AG09309 (cell line): ENCODE measurements around the gene MRPL51.

Experiments
- DNase-seq: peaks from one replicate; pipeline ENCODE4 v3.0.0-alpha.2; 2010; ENCODE audit warnings: low read depth
- H3K4me3 ChIP-seq: 2 replicates; pipeline ENCODE4 v1.5.1; 2011; ENCODE audit warnings: mild to moderate bottlenecking, low read depth, low read length, moderate library complexity; ENCODE audit not compliant: control insufficient read depth
- TF ChIP-seq, protein P1 (sequence below): IDR thresholded peaks from 2 replicates; pipeline ENCODE4 v1.5.1; 2011; ENCODE audit warnings: mild to moderate bottlenecking, low read depth, low read length, inconsistent platforms; ENCODE audit not compliant: insufficient read depth, control insufficient read depth; ENCODE audit errors: missing control alignments

MRPL51 gene

DNA sequence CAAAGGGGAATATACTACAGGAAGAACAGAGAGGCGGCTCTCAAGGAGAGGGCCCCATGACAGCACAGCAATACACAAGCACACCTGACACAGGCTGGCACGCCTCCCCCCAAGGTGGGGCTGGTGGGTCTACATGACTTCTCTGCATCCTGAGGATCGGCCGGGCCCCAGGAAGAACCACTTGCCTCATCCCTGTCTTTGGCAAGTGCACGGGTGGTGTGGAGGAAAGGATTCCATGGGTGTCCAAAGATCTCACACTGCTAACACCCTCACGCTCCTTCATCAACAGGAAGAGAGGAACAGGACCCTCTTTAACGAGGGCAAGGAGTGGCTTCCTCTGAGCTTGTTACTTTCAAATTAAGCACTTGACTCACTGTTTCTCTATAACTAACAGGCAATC lies 29.8 kb downstream of the MRPL51 start:
- H3K4me3 ChIP-seq = no peak overlapping the region
- TF ChIP-seq, protein P1, sequence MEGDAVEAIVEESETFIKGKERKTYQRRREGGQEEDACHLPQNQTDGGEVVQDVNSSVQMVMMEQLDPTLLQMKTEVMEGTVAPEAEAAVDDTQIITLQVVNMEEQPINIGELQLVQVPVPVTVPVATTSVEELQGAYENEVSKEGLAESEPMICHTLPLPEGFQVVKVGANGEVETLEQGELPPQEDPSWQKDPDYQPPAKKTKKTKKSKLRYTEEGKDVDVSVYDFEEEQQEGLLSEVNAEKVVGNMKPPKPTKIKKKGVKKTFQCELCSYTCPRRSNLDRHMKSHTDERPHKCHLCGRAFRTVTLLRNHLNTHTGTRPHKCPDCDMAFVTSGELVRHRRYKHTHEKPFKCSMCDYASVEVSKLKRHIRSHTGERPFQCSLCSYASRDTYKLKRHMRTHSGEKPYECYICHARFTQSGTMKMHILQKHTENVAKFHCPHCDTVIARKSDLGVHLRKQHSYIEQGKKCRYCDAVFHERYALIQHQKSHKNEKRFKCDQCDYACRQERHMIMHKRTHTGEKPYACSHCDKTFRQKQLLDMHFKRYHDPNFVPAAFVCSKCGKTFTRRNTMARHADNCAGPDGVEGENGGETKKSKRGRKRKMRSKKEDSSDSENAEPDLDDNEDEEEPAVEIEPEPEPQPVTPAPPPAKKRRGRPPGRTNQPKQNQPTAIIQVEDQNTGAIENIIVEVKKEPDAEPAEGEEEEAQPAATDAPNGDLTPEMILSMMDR = no peak
- DNase-seq = no peak

DNA sequence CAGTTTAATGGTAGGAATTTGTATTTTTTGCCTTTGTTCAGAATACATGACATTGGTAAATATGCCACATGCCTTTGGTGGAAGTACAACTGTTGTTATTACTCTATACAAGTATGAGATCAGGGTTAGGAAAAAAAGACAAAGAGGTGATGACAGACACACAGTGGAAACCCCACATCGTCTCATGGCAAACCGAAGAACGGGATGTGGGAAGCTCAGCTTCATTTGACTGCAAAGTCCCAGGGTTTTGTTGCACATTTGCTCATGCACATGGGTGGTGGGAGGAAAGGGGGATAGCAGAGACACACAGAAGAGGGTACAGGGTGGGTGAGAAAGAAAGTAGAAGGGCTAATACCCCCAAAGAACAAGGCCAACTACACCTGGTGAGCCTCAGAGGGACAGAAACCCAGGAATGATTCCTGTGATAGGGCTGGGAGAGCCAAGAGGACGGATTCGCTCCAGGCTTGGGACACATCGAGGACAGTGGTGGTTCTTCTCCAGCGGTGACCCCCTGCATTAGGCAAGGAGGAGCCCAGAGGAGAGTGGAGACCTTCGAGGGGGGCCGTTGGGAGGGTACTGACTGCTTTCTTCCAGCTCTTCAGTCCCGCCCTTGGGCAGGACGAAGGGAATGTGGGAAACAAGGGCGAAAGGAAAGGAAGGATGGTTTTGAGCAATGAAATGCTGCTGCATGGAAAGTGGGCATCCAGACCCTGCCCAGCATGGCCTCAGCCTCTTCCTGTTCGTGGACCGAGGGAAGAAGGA lies 30.6 kb downstream of the MRPL51 start:
- DNase-seq = no peak
- no peak overlapping the region for H3K4me3 ChIP-seq
- TF ChIP-seq, protein P1 = no peak

DNA sequence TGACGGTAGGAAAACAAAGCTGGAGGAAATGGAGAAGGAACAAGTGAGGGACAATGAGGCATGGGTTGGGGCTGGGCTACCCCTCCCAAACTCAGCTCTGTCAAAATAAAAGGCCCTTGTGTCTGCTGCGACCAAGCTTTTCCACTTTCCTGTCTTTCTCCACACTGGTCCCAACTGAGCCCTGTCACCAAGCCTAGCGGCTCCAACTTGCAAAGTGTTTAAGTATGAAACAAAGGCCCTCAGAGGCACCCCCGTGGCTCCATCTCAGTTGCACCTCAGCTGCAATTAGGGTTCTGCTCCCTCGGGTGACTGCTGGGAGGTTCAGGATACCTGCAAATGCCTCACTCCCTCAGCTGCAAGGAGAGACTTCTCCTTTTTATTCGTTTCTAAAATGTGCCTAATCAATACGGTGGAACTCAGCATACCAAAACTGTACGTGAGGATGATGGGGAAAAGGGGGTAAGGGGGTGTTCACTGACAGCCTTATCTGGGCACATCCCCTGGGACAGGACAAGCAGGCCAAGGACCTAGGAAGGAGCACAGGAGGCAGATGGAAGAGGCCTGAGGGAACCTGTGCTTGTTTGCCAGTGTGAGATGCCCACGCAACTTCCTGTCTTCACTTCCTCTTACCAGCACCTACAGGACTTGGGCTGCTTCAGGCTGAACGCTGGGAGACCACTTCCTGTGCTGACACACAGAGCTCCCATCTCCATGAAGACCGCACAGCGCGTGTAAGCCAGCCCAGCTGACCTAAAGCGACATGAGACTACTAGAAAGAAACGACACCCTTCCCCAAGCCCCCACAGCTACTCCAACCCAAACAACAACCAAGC lies 31.4 kb downstream of the MRPL51 start:
- DNase-seq = no peak
- no peak overlapping the region for H3K4me3 ChIP-seq

GRCh38 chr12:6460751-6461371 lies 32.2 kb downstream of the MRPL51 start:
- no peak overlapping the region for H3K4me3 ChIP-seq
- DNase-seq = no peak
- TF ChIP-seq, protein P1 = no peak

More for the DNA sequence above, 31.4 kb downstream of the MRPL51 start:
- TF ChIP-seq, protein P1 = no peak

DNA sequence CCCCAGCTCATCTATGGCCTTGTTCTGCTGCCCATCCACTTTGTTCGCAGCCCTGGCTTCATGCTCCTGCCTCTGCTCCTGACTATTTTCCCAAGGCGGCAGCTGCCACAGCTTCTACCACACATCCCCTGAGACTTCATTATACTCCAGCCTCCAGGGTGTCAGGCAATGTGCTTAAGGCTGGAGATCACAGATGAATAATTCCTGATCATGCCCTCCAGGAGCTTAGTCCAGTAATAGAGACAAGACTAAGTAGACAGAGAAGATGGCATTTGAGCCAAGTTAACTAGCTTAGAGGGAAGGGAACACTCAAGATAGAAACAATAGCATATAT lies 34.1 kb downstream of the MRPL51 start:
- no peak for DNase-seq
- H3K4me3 ChIP-seq = no peak overlapping the region
- TF ChIP-seq, protein P1 = no peak

DNA sequence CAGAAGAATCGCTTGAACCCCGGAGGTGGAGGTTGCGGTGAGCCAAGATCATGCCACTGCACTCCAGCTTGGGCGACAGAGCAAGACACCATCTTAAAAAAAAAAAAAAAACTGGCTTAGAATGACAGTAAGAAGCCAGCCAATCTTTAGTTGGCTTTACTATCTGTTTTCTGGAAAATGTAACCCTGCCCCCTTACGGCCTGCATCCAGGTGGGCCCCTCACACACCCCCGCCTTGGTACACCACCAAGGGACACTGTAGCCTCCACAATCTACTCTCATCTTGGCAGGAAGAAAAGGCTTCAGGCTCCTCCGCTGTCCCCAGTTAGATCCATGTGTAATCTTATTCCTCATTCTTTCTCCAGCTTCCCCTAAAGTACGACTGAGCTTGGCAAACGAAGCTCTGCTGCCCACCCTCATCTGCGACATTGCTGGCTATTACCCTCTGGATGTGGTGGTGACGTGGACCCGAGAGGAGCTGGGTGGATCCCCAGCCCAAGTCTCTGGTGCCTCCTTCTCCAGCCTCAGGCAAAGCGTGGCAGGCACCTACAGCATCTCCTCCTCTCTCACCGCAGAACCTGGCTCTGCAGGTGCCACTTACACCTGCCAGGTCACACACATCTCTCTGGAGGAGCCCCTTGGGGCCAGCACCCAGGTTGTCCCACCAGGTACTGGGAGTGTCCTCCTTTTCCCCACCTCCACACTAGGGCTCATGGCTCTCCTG lies 34.6 kb downstream of the MRPL51 start:
- no peak overlapping the region for H3K4me3 ChIP-seq
- DNase-seq = no peak
- TF ChIP-seq, protein P1 = no peak
